GM19238 (cell line): ENCODE data around the gene IER5.

Experiments used
- DNase-seq: peaks from one replicate; pipeline ENCODE4 v3.0.0; 2011; ENCODE audit warnings: low spot score; ENCODE audit not compliant: insufficient read length

The IER5 gene

GRCh38 chr1:181133969-181134418 lies 45.5 kb downstream of the IER5 start:
- no peak for DNase-seq

GRCh38 chr1:181134543-181135436 lies 46.3 kb downstream of the IER5 start:
- no peak for DNase-seq

GRCh38 chr1:181135437-181135731 lies 46.9 kb downstream of the IER5 start:
- no peak for DNase-seq

GRCh38 chr1:181135815-181136737 lies 47.6 kb downstream of the IER5 start:
- DNase-seq, result no peak

- DNase-seq, result no peak
These were observed 48.2 kb downstream of the IER5 start for GRCh38 chr1:181136738-181137122.

- no peak for DNase-seq
These were observed 48.8 kb downstream of the IER5 start for GRCh38 chr1:181137217-181137743.

GRCh38 chr1:181139631-181140061 lies 51.1 kb downstream of the IER5 start:
- DNase-seq, result no peak

- no peak for DNase-seq
These were observed 51.9 kb downstream of the IER5 start for GRCh38 chr1:181140398-181140797.

GRCh38 chr1:181140891-181141290 lies 52.4 kb downstream of the IER5 start:
- DNase-seq, result no peak

- DNase-seq, result no peak
These were observed 53.0 kb downstream of the IER5 start for GRCh38 chr1:181141431-181141910.
